GM18517 (cell line): ENCODE data around the gene EEIG1.
A peak's percentile ranks its signal among the peaks of the same experiment; 100 is the strongest.

Source experiments
- ATAC-seq: cut with Tn5 transposase; IDR thresholded peaks from one replicate; pipeline ENCODE4 v1.9.1; 2021; ENCODE audit warnings: mild to moderate bottlenecking, moderate library complexity; ENCODE audit not compliant: unreplicated experiment

Gene EEIG1

GRCh38 chr9:127942216-127943010 lies 38.4 kb downstream of the EEIG1 start:
- no peak for ATAC-seq

- ATAC-seq, result no peak
These were observed 38.9 kb downstream of the EEIG1 start for GRCh38 chr9:127941961-127942215.

- no peak for ATAC-seq
These were observed 39.5 kb downstream of the EEIG1 start for GRCh38 chr9:127941062-127941960.

- ATAC-seq, result no peak
These were observed 40.2 kb downstream of the EEIG1 start for GRCh38 chr9:127940593-127940992.

GRCh38 chr9:127938298-127938690 lies 42.5 kb downstream of the EEIG1 start:
- no peak for ATAC-seq

GRCh38 chr9:127937388-127938297 lies 43.1 kb downstream of the EEIG1 start, which contains the start of gene DPM2:
TSS of gene DPM2 (minus strand) at chr9:127937854. CDS start at chr9:127937820, 34 bp downstream.
- no peak for ATAC-seq

GRCh38 chr9:127937056-127937387 lies 43.8 kb downstream of the EEIG1 start:
- no peak for ATAC-seq

- ATAC-seq, result no peak
These were observed 44.4 kb downstream of the EEIG1 start for GRCh38 chr9:127936347-127936852.

GRCh38 chr9:127935765-127936221 lies 45.0 kb downstream of the EEIG1 start:
- ATAC-seq, result no peak

- ATAC-seq, result no peak
These were observed 45.8 kb downstream of the EEIG1 start for GRCh38 chr9:127934986-127935385.

GRCh38 chr9:127934248-127934647 lies 46.5 kb downstream of the EEIG1 start:
- no peak for ATAC-seq

- ATAC-seq, result peak; percentile 32
These were observed 49.5 kb downstream of the EEIG1 start for GRCh38 chr9:127931092-127931881.
